Fibroblast of skin of left quadriceps (primary cell): ENCODE results near the gene RRP36.
"Not testable (repeated sequence)": the region's sequence is repeated elsewhere in the genome, so short reads cannot be mapped to it uniquely, and the experiment has no call there.

ENCODE experiments used
- DNase-seq, 2 experiments: peaks; one replicate each; pipeline ENCODE4 v3.0.0-alpha.2; 2013; ENCODE audit warnings: low read depth in 2 of 2

The RRP36 gene

DNA sequence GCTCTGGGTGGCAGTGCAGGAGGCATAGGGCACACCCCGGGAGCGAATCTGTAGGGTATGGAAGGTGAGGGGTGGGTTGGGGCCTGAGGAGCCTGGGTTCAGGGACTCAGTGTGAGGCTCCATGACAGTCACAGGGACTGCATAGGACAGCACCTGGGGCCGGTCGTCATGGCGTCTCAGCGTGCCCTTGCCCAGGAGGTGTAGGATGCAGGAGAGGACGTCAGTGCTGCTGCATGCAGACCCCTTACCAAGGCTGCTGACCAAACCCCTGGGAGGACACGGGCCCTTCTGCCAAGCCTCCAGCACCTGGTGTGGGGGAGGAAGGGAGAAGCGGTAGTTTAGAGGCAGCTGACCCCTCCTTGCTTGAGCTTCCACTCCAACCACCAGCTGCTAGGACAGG is 16.3 kb downstream of the RRP36 start:
- no peak for DNase-seq

DNA sequence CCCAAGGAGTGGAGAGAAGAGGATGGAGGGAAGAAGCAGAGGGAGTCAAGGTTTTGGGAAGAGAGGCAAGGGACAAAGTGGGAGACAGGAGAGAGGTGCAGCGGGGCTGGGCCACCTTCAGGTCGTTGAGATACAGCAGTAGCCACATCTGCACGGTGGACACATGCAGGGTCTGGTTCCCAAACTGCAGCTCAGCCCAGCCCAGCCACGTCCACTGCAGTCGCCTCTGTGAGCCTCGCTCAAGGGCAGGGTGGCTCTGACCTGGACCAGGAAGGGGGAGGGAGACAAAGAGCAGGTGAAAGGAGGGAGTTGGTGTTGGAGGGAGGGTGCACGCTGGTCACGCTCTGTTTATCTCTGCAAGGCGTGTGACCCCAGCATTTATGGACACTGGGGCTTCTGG is 17.3 kb downstream of the RRP36 start:
- no peak for DNase-seq

DNA sequence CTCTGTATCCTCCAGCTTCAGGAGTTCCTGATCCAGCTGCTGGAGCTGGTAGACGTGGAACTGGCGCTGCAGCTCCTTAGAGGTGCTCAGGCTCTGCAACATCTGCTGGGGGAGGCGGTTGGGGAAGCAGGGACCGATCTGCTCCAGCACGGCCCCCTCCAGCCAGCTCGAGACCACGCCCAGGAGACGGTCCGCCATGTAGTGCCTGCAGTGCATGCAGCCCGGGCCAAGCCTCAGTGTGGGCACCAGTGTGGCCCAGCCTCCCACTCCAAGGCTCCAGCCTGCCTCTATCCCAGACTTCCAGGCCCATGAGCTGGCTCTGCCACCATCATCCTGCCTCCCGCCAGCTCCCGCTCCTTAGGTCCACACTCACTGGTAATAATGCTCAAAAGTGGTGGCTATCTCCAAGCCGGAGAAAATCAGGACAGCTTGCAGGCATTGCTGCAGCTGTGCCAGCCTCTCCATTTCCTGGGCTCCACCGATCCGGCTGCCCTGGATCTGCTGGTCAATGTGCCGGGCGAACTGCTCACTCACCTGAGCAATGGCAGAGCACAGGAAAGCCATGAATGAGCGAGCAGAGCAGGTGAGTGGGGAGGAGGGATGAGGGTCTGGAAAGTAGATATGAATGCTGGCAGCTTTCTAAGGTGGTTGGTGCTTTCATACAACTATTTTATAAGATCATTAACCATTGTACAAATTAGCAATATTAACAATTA is 19.3 kb downstream of the RRP36 start:
- no peak for DNase-seq

DNA sequence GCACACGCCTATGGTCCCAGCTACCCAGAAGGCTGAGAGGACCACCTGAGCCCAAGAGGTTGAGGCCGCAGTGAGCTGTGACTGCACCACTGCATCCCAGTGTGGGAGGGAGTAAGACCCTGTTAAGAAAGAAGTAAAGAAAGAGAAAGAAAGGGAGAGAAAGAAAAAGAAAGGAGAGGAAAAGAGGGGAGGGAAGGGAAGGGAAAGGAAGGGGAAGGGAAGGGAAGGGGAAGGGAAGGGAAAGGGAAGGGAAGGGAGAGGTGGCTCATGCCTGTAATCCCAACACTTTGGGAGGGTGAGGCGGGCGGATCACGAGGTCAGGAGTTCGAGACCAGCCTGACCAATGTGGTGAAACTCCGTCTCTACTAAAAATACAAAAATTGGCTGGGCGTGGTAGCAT is 20.1 kb downstream of the RRP36 start:
- DNase-seq: not testable (repeated sequence)

DNA sequence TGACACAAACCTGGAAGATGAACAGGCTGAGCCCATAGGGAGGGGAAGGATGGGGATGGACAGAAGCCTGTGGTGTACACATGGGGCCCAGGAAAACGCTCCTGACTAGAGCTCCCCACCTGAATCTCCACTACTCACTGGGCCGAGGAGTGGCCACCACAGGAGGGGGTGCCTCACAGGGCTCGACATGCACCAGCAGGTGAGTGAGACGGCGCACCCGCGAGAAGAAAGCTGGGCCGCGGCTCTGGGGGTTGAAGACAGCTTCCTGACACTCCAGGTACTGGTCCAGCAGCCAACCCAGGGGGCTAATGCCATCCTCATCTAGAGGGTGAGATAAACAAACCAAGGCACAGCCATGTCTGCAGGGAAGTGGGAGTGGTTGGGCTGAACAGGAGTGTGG is 21.9 kb downstream of the RRP36 start:
- DNase-seq: no peak

DNA sequence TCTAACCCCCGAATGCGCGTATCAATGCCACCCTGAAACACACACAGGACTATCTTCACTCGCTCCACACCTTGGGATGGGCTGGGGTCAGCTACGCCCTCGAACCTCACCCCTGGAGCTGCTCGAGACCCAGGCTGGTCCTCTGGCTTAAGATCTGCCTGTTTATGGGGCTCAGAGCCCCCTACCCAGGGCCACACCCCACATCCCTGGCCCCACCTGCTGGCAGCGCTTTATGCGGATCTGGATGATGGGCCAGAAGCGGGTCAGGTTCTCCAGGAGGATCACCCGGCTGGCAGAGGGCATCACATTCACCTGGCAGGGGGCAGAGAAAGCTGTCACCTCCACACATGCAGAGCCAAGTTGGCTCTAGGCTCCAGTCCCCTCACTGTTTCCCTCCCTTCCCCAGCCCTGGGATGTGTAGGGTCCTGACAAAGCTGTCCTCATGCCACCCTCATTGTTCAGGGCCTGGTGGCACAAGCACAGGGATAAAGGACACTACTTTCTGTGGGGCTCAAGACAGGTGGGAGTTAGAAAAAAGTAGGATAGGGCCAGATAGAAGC is 24.0 kb downstream of the RRP36 start:
- DNase-seq: no peak

DNA sequence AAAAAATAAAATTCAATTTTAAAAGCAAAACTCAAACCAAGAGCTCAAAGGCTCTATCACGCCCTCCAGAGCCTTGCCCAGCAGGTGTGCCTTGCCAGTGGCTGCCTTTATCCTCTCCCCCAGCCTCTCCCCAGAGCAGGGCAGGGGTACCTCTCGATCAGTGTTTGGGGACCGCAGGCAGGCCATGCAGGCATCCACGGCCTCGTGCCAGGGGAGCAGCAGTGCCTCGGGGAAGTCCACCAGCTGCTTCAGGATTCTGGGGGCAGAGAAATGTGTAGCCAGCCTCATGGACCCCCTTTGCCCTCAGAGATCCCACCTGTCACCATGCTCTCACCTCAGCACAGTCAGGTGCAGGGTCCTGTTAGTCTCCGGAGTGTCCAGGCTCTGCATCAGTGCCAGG is 26.6 kb downstream of the RRP36 start:
- no peak for DNase-seq

DNA sequence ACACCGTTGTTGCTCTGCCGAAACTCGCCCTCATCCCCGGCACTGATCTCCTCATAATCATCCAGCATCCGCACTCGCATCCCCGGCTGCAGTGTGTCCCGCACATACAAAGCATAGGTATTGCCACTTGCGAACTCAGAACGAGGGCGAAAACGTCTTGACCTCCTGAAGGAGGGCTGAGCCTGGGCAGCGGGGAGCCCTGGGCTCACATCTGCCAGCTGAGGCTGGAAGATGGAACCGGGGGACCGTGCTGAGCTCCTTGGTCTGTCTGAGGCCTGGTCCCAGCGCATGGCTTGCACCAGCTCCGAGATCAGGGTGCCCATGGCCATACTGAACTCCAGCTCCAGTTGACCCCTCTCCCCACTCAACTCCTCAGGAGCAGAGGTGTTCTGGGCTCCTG is 29.6 kb downstream of the RRP36 start:
- DNase-seq: no peak

DNA sequence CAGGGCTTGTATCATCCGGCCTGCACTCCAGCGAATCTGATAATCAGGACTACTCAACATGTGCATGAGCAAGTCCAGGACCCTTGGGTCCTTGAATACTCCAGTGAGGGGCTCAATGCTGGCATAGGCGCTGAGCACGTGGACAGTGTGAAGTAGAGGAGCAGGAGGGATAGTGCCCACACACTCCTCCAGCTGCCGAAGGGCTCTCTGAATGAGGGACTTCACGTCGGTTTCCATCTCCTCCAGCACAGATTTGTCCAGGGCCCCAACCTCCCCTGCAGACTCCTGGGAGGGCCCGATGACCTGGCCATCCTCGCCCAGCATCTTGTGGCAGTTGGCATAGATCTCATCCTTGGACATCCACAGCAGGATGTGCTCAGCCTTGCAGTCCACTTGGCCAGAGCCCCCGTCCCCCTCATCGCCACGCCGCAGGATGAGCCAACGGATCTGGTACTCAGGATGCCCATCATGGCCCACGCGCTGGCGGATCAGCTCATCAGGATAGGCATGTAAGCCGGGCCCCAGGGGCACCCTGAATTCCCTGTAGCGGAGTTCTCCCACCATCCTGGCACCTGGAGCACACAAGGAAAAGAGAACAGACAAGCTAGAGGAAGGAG is 30.9 kb downstream of the RRP36 start:
- no peak for DNase-seq

DNA sequence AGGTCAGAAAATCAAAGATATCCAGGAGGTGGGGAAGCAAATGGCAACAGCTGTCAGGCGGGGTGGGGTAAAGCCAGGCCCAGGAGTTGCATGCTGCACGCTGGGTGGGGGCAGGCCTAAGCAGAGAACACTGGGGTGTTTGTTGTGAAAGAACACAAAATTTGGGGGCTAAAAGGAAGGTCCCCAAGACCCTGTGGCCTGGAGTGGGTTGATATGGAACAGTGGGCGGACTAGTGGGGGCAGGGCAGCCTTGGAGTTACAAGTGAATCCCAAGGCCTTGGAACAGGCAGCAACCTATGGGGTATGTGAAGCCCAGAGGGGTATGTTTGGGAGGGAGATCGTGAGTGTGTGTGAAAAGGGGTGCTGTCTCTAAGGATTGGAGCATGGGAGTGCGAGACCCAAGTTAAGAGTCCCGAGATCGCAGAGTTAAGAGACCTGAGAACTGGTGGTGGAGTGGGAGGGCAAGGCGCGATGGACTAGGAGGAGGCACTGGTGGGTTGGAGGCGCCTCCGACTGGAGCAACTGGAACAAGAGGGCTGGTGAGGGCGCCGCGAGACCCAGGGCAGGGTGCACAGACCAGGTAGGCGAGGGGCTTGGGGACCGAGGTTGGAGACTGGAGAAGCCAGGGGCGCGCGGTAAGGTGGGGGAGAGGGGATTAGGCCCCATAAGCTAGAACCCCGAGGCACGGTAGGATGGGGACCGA is 31.6 kb downstream of the RRP36 start:
- no peak for DNase-seq

DNA sequence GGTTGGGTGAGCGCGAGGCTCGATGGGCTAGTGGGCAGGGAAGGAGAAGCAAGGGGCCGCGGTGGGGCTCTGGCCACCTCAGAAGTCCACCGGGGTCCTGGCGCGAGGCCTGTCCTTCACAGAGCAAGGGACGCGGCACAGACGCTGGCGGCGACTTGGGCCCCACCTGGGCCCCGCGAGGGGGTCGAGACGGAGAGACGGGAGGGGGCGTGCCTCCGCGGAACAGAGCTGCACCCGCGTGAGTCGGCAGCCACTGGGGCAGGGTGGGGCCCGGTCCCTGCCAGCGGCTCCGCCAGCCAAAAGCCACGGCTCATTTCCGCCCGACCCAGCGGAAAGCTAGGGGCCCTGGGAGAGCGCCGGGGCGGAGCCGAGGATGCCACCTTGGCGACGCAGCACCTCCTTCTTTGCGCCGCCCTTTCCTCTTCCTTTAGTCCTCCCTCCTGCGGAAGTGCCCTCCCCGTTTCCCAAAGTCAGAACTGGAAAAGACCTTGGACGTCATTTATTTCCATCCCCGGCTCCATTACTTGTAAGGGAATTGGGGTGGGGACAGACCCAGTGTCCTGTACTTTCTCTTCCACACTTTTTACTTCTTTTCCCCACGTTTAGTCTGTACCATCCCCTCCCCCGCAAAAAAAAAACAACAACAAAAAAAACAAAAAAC is 32.3 kb downstream of the RRP36 start, which contains the start of gene CUL7:
TSS of gene CUL7 (minus strand) at position 307 of the 661 bp plus-strand sequence. CDS start 1,063 bp downstream, outside the sequence.
- peak; percentile 91 for DNase-seq

DNA sequence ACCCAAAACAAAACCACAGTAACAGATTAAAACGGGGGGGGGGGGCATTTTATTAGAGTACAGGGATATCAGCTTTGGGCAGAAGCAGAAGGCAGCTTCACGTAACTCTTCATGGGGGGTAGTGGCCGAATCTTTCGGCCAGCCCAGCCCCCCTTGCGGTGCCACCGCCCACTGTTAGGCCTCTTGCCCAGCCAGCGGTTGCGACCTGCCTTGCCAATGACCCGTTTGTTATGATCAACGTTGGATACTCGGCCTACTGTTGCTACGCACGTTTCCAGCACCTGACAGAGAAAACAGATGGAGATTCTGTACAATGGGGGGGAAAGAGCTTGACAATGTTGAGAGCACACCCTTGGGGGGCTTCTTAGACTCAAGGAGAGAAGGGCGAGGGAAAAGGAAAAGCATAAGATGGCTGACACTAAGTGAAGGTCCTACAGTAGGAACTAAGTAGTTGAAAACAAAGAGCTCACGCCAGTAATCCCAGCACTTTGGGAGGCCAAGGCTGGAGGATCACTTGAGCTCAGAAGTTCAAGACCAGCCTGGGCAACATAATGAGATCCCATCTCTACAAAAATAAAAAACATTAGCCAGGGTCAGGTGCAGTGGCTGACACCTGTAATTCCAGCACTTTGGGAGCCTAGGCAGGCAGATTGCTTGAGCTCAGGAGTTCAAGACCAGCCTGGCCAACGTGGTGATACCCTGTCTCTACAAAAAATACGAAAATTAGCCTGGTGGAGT is 33.0 kb downstream of the RRP36 start:
- no peak for DNase-seq

DNA sequence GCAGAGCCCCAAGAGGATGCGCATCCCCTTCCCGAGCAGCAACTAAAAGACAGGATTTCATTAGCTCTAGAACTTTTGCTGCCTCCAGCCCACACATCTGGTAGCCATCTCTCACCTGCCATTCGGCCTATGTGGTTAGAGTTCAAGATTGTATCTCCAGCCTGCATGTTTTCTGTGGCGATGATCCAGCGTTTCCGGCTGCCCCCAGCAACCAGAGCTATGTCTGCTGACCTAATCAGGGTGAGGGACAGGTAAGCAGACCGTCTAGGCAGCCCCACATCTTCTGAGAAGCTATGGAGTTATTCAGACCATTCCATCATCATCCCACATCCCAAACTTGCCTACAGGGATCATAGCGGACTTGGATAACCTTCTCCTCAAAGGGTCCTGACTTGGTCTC is 34.5 kb downstream of the RRP36 start:
- no peak for DNase-seq

DNA sequence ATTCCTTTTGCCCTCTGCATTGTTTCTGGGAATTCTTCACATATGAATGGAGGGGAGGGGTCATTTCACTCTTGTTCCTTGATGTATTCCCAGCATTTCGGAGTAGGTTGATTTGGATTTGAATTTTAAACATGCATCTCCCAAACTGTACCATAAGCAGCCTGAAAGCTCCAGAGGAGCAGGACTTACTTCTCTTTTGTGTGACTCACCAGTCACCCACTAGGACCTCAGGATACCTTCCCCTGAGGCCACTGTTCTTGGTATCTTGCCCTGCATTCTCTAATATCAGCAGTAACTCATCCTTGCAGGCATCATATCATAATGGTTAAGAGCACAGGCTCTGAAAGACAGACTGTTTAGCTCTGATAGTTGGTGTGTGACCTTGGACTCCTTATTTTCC is 37.1 kb downstream of the RRP36 start:
- no peak for DNase-seq

DNA sequence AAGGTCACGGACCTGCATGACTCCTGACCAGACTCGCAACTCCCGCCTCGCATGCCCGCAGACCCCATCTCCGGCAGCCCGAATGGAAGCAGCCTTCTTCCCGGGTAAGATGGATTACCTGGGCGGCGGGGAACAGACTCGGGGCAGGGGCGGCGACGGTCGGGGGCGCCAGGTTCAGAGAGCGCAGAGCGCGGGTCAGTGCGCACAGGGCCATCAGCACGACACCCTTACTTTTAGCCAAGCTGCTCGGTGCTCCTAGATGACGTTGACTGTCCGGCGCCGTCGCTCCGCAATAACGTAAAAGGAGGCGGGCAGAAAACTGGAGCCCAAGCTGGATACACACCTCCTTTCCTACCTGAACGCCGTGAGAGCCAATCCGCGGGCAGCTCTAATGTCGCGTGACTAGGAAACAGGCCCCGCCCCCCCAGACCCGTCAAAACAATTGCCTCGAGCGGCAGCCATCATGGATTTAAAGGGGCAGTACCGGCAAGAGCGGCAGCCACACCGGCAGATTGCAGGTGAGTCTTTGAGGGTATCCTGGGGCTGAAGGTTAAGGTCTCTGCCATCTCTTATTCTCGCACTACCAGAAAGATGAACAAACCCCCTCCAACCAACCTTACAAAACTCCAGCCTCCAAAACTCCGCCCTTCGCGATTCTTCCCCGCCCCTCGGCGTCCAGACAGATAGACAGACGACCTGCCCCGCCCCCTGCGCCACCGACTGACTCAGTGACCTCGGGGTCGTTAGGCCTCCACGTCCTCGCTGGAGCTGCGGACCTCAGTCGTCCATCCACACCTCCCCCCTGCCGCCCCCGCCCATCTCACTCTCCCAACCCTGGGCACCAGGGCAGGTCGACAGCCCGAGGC is 38.0 kb downstream of the RRP36 start, which contains the start of the genes KLC4 and MRPL2:
TSS of gene KLC4 (plus strand) at position 464 of the 866 bp plus-strand sequence. CDS start 1,705 bp downstream, outside the sequence.
TSS of gene MRPL2 (minus strand) at position 267 of the 866 bp plus-strand sequence. CDS start at position 214, 53 bp downstream.
- peak; percentile 96 to 97 for DNase-seq

DNA sequence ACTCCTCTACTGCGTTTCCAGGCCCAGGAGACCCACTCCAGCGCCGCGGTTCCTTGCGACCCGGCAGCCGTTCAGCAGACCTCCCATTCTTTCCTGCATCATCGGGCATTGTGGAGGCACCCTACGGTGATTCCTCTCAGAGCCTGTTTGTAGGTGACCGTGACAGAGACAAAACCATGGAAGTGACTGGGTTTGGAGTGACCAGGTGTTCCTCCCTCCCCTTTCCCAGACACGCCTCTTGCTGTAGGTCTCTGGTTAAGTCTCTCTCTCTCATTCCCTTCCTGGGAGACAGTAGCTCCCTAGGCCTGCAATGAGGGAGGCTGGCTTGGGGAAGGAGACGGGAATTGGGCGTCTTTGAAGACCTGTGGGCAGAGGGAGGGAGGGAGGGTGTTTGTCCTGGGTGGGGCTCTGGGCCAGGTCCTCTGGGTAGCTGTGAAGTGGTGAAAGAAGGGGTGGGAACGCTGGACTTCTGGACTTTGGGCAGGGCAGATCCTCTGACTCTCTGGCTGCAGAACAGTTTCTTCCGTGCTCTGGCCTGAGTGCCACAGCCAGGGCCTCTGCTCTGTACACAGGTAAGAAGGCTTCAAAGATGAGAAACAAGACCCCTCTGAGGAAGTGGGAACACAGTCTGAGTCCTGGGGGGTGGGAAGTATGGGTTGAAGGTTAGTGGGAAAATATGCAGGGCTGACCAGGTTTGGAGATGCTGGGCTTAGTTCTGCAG is 38.8 kb downstream of the RRP36 start:
- DNase-seq: no peak

DNA sequence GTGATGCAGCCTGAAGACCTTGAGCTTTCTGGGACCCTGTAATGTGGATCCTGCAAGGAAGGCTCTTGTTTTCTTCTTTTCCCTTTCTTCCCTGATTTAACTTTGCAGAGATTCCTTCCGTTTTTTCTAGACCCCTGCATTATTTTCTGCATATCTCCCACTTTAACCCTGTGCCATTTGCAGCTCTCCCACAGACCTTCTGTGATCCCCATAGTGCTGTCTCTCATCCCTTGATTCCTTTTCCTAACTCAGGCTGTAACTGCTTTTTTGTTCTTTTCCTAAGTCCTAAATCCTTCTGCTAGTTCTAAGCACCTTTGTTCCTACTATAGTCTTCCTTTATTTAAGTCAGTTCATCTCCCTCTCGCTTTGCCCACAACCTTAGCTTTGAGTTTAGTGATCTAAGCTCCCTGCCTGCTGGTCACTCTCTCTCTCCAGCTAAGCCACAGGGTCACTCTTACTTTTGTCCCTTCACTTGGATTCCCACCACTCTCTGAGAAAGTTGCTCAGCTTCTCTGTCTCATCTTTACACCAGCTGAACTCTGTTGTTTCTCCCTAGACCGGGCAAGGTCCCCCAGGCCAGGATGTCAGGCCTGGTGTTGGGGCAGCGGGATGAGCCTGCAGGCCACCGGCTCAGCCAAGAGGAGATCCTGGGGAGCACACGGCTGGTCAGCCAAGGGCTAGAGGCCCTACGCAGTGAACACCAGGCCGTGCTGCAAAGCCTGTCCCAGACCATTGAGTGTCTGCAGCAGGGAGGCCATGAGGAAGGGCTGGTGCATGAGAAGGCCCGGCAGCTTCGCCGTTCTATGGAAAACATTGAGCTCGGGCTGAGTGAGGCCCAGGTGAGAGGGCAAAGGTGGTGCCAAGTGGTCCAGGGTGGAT is 39.6 kb downstream of the RRP36 start:
- no peak for DNase-seq

DNA sequence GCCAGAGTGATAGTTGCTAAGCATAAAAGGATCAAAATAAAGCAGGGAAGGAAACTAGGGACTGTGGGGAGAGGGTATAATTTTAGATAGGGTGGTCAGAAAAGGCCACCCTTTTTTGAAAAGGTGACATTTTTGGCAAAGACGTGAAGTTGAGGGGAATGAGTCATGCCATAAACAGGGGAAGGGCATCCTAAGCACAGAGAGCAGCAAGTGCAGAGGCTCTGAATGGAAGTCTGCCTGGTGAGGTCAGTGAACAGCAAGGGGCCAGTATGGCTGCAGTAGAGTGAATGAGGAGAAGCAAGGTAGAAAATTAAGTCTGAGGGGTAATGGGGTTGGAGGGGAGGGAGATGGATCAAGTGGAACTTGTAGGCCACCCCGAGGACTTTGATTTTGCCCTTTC is 40.4 kb downstream of the RRP36 start:
- no peak for DNase-seq
